ENCODE data around the gene MAGEB2.

GRCh38 chrX:30220661-30221060, 5.3 kb downstream of the MAGEB2 start:
- no peak for TF ChIP-seq CTCF (IDR thresholded peaks at IDR 0.05)
- TF ChIP-seq POLR2A (IDR thresholded peaks at IDR 0.05), result no peak

Data from uterus (tissue), 2 donors.